Measurements from ENCODE around the gene KCTD11.
A peak's percentile ranks its signal among the peaks of the same experiment; 100 is the strongest.
"Not testable (repeated sequence)": the region's sequence is repeated elsewhere in the genome, so short reads cannot be mapped to it uniquely, and the experiment has no call there.

The KCTD11 gene

GRCh38 chr17:7322520-7323194 lies 29.3 kb upstream of the KCTD11 start:
- no peak for DNase-seq (ENCODE audit: low read depth)

GRCh38 chr17:7323731-7324437 lies 28.1 kb upstream of the KCTD11 start:
- DNase-seq (ENCODE audit: low read depth): peak; percentile 57

- DNase-seq (ENCODE audit: low read depth): no peak
Measured at GRCh38 chr17:7324438-7324779, 27.6 kb upstream of the KCTD11 start.

DNA sequence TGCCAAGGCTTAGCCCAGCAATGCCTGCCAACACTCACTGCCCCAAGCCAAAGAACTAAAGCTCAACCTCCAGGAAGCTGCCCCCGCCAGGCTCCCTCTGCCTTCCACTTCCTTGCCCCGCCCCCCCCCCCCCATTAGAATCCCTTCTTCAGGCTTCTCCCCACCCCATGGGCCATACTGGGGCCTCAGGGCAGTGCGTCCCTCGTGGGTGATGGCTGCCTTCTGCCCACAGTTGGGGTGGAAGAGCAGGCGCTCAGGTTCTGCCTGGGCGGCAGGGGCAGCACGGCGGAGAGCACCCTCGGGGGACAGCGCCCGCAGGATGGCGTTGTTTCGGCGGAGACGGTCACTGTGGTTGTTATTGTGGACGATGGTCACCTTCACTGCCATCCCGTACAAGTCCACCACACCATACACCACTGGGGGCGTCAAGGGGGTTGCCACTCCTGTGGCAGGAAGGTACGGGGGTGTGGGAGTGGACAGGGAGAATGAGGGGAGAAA lies 26.9 kb upstream of the KCTD11 start:
- DNase-seq (ENCODE audit: low read depth): no peak

DNA sequence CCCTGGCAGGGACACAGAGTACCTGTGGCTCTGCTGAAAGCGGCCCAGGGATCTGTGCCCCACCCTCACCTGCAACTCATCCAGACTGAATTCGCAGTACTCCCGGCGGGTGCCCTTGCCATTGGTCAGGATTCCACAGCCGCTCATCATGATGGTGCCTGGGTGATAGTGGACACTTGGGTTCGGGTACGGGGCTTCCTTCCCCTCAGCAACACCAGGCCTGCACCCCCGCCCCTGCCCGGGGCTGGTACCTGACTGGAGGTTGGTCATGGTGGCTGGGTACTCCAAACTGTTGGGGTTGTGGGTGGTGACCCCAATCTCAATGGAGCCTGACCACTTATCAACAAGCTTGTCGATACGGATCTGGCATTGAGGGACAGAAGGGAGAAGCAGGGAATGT lies 25.8 kb upstream of the KCTD11 start:
- DNase-seq (ENCODE audit: low read depth): no peak

DNA sequence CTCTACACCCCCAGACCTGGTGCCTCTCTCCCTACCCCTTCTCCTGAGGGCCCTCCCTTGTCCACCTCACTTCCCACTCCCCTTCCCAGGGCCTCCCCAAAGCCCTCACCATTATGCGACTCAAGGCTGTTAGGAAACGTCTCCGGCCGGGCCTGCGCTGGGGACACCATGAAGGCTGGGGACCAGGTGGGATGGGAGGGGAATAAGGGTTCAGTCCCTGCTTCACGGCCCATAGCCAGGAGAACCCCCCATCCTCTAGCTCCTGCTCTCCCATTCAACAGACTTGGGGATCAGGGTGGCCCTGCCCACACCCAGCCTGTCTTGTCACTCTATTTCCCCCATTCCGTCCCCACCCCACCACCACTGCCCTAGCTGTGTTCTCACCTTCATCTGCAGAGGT lies 24.9 kb upstream of the KCTD11 start:
- DNase-seq (ENCODE audit: low read depth): no peak

DNA sequence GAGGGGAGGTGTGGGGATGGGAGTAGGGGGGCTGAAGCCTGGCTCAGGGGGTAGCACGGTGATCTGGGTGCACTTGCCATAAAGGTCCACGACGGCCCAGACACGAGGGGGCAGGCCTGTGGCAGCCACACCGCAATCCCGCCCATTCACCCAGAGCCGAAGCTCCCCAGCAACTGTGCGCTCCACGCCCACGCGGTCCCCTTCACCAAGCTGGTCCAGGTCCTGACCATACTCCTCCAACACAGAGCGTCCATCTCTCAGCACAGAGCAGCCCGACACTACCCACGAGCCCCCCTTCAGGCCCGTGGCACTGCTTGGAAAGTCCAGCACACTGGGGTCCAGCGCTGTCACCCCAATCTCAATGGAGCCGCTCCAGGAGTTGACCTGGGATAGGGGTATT lies 24.5 kb upstream of the KCTD11 start:
- DNase-seq (ENCODE audit: low read depth): no peak

GRCh38 chr17:7328009-7328408 lies 24.0 kb upstream of the KCTD11 start:
- no peak for DNase-seq (ENCODE audit: low read depth)

DNA sequence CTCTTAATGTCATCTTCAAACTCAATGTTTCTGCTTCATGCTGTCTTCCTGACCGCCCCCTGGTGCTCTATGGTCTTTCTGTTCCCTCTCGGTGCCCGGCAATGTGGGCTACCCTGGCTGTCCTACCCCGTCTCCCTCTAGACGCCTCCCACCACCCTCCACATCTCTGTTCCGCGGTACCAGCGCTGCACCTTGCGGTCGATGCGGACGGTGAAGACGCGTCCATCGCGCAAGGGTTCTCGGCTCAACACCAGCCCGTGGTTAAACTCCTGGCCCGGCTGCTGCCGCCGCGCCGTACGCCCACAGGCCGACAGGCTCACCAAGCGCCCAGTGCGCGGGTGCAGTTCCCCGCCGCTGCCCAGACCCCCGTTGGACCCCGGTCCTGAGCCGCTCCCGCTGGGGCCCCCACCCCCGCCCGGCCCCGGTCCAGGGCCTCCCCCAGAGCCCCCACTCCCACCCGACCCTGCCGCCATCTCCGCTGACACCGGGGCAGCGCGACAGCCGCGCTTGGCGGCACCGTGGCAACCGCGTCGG lies 23.1 kb upstream of the KCTD11 start, which contains the start of gene NEURL4:
NEURL4 (minus strand) TSS at position 496 of the 534 bp plus-strand sequence; CDS start at position 473, 23 bp downstream.
- DNase-seq (ENCODE audit: low read depth): no peak

GRCh38 chr17:7329374-7329996 lies 22.5 kb upstream of the KCTD11 start:
- DNase-seq (ENCODE audit: low read depth): peak; percentile 94

DNA sequence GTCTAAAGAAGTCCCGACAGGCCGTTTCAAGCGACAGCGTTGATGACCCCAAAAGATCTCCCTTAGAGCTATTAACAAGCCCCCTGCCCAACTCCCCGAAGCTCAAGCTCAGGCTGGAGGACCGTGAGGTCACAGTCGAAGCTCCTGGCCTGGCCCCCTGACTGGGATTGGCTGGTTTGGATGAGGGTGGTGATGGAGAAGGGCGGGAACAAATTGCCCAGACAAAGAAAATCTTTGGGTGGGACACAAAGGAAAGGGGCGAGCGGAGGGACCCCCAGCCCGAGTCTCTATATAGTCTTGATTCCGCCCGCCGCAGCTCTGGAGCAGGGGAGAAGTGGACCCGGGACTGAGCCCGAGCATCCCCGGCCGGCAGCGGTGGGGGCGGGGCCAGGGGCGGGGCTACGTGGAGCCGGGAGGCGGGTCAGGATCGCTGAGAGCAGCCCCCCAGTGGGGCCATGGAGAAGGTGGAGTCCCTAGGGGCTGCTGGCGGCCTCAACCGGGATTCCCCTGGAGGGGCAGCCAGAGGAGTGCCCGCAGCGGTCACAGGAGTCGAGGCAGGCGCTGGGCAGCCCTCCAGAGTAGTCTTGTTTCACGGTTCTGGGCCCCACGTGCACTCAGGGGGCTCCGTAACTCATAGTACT lies 21.8 kb upstream of the KCTD11 start:
- peak; percentile 75 for DNase-seq (ENCODE audit: low read depth)

- no peak for DNase-seq (ENCODE audit: low read depth)
Measured at GRCh38 chr17:7330638-7331015, 21.3 kb upstream of the KCTD11 start.

GRCh38 chr17:7332111-7332510 lies 19.9 kb upstream of the KCTD11 start:
- DNase-seq (ENCODE audit: low read depth): no peak

DNA sequence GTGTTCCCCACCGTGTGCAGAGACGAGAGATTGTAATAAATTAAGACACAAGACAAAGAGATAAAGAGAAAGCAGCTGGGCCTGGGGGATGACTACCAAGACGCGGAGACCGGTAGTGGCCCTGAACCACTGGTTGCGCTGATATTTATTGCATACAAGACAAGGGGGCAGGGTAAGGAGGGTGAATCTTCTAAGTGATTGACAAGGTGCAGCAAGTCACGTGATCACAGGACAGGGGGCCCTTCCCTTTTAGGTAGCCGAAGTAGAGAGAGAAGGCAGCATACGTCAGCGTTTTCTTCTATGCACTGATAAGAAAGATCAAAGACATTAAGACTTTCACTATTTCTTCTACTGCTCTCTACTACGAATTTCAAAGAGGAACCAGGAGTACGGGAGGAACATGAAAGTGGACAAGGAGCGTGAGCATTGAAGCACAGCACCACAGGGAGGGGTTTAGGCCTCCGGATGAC lies 19.3 kb upstream of the KCTD11 start:
- not testable (repeated sequence) for DNase-seq (ENCODE audit: low read depth)

- no peak for DNase-seq (ENCODE audit: low read depth)
Measured at GRCh38 chr17:7334938-7335538, 16.9 kb upstream of the KCTD11 start.

- DNase-seq (ENCODE audit: low read depth): not testable (repeated sequence)
Measured at GRCh38 chr17:7335765-7336164, 16.2 kb upstream of the KCTD11 start.

- peak; percentile 85 for DNase-seq (ENCODE audit: low read depth)
Measured at GRCh38 chr17:7336240-7337175, 15.5 kb upstream of the KCTD11 start, which contains the start of gene ACAP1. Gene ACAP1, plus strand, starts transcription at chr17:7336529. Its CDS starts 206 bp downstream, at chr17:7336735.

GRCh38 chr17:7337600-7337999 lies 14.4 kb upstream of the KCTD11 start:
- not testable (repeated sequence) for DNase-seq (ENCODE audit: low read depth)

- no peak for DNase-seq (ENCODE audit: low read depth)
Measured at GRCh38 chr17:7340179-7340578, 11.8 kb upstream of the KCTD11 start.

GRCh38 chr17:7341842-7342241 lies 10.1 kb upstream of the KCTD11 start:
- DNase-seq (ENCODE audit: low read depth): no peak

GRCh38 chr17:7343250-7343649 lies 8.7 kb upstream of the KCTD11 start:
- DNase-seq (ENCODE audit: low read depth): no peak

All from stimulated activated CD8-positive, alpha-beta memory T cell treated with anti-CD3 and anti-CD28 coated beads, Interleukin-4, amount 100 ng/mL, for 24 hours (primary cell).